ENCODE measurements around the gene COPRS.

- TF ChIP-seq POLR2A (IDR thresholded peaks at IDR 0.05), result no peak
- TF ChIP-seq, protein P1, sequence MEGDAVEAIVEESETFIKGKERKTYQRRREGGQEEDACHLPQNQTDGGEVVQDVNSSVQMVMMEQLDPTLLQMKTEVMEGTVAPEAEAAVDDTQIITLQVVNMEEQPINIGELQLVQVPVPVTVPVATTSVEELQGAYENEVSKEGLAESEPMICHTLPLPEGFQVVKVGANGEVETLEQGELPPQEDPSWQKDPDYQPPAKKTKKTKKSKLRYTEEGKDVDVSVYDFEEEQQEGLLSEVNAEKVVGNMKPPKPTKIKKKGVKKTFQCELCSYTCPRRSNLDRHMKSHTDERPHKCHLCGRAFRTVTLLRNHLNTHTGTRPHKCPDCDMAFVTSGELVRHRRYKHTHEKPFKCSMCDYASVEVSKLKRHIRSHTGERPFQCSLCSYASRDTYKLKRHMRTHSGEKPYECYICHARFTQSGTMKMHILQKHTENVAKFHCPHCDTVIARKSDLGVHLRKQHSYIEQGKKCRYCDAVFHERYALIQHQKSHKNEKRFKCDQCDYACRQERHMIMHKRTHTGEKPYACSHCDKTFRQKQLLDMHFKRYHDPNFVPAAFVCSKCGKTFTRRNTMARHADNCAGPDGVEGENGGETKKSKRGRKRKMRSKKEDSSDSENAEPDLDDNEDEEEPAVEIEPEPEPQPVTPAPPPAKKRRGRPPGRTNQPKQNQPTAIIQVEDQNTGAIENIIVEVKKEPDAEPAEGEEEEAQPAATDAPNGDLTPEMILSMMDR (IDR thresholded peaks at IDR 0.05), result no peak
Measured at GRCh38 chr17:31829649-31830048, 29.4 kb downstream of the COPRS start.

All from lower leg skin (tissue), 3 donors.